Uterus (tissue), 4 donors: ENCODE results near the gene ZMAT5. TPM values are rescaled to one million over a fixed set of nuclear protein-coding genes. Genes with fewer than 3 reads are reported as not detected.
A peak's percentile ranks its signal among the peaks of the same experiment; 100 is the strongest.

Experiments
- DNase-seq, 2 donors: peaks; one replicate each; pipeline ENCODE4 v3.0.0-alpha.2; 2019 to 2020
- H3K27ac ChIP-seq, 2 donors: fragments of 200-600 bp; sonication (generic); 1 replicate in 1 of 2; 2 replicates in 1 of 2; pipeline ENCODE4 v1.5.1; 2016 to 2018
- H3K27me3 ChIP-seq, 2 donors: fragments of 200-600 bp; sonication (generic); one replicate each; pipeline ENCODE4 v1.5.1; 2018 to 2019; ENCODE audit warnings: control low read depth in 1 of 2
- H3K36me3 ChIP-seq, 2 donors: fragments of 200-600 bp; sonication (generic); one replicate each; pipeline ENCODE4 v1.5.1; 2019; ENCODE audit warnings: control low read depth in 1 of 2
- H3K4me1 ChIP-seq, 2 donors: fragments of 200-600 bp; sonication (generic); one replicate each; pipeline ENCODE4 v1.5.1; 2018 to 2019; ENCODE audit warnings: control low read depth in 1 of 2
- H3K4me3 ChIP-seq, 2 donors: fragments of 200-600 bp; sonication (generic); 1 replicate in 1 of 2; 2 replicates in 1 of 2; pipeline ENCODE4 v1.5.1; 2018 to 2019; ENCODE audit warnings: mild to moderate bottlenecking in 1 of 2
- H3K9me3 ChIP-seq, 2 donors: fragments of 200-600 bp; sonication (generic); one replicate each; pipeline ENCODE4 v1.5.1; 2019; ENCODE audit warnings: control low read depth in 1 of 2
- POLR2A ChIP-seq, 2 donors: fragments of 450-650 bp; IDR thresholded peaks; one replicate each; pipeline ENCODE4 v1.6.1; 2016; ENCODE audit warnings: antibody characterized with exemption in 2 of 2, mild to moderate bottlenecking in 1 of 2, moderate library complexity in 1 of 2
- intact Hi-C: fragments of 100-400 bp; cut with DNase I; formaldehyde crosslinking; loops from one replicate; pipeline ENCODE4 v1.15.1; 2023; ENCODE audit warnings: low total_unique reads
- total RNA-seq, 4 donors: library from RNA; depleted of rRNA in 3 of 4; stranded (reverse); fragments of >200 nt in 3 of 4; gene quantifications; one replicate each; pipeline versions ENCODE4 v1.1.0 to v1.2.4, GENCODE V29; 2014 to 2023
- TF ChIP-seq, protein P1 (sequence below), 4 experiments: fragments of 200-600 bp in 2 of 4; fragments of 450-650 bp in 2 of 4; sonication (generic) in 2 of 4; IDR thresholded peaks; one replicate each; pipeline ENCODE4 v1.5.1; 2016 to 2019; ENCODE audit warnings: antibody characterized with exemption in 4 of 4, mild to moderate bottlenecking in 2 of 4, moderate library complexity in 1 of 4
- donor health status: DM: yes; HTN: yes; CAD: no.

ZMAT5 gene
- total RNA-seq, 4 donors from 2014 or later: 12.0 to 47.4 (median 23.4) TPM

DNA sequence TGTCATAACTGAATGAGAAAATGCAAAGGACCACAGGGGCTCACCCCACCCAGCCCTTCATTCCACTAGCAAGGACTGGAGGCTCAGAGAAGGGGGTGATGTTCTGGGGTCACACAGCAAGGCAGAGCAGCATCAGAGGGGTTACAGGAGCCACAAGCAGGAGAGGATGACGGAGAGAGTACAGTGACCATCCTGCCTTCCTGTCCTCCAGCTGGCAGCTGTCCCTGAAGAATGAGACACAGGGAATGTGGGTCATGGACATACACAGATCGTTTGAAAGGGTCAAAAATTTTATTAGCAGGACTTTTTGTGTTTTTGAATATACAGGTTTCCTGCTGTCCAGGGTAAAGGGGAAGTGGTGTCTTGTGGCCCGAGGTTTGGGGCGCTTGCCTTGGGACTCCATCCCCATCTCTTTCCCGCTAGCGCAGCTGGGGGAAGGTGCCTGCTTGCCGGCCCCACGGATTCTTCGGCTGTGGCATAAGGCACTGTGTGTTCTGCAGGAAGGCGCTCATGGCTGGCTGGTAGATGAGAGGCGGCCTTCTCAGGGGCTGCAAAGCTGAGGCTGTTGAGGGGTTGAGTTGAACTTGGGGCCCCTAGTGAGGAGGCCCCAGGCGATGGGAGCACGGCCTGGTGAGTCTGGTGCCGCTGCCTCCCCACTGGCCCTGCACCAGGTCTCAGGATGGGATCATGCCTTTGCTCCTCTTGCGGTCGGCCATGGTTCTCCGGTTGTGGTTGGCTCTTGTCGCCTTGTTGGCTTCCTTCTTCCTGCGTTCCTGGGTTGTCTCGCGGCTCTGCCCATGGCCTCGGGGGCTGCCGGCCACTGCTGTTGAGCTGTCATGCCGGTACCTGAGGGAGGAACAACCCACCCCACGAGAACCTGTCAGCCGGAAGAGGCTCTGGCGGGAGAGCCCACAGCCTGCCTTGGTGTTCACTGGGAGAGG is 21.8 kb upstream of the ZMAT5 start:
- TF ChIP-seq, protein P1, sequence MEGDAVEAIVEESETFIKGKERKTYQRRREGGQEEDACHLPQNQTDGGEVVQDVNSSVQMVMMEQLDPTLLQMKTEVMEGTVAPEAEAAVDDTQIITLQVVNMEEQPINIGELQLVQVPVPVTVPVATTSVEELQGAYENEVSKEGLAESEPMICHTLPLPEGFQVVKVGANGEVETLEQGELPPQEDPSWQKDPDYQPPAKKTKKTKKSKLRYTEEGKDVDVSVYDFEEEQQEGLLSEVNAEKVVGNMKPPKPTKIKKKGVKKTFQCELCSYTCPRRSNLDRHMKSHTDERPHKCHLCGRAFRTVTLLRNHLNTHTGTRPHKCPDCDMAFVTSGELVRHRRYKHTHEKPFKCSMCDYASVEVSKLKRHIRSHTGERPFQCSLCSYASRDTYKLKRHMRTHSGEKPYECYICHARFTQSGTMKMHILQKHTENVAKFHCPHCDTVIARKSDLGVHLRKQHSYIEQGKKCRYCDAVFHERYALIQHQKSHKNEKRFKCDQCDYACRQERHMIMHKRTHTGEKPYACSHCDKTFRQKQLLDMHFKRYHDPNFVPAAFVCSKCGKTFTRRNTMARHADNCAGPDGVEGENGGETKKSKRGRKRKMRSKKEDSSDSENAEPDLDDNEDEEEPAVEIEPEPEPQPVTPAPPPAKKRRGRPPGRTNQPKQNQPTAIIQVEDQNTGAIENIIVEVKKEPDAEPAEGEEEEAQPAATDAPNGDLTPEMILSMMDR (IDR thresholded peaks at IDR 0.05): no peak
- TF ChIP-seq POLR2A (IDR thresholded peaks at IDR 0.05): no peak
- Histone ChIP-seq H3K27ac (no peak overlapping the region), H3K36me3 (no peaks in the 10 kb centered on the region), H3K9me3 (no peaks in the 10 kb centered on the region), H3K4me3 (no peak overlapping the region), H3K27me3 (no peaks in the 10 kb centered on the region), H3K4me1 (peaks cover 0 to 3% of the 10 kb centered on the region in 2 donors)
- DNase-seq: no peak
- intact Hi-C loops: no loop called here

DNA sequence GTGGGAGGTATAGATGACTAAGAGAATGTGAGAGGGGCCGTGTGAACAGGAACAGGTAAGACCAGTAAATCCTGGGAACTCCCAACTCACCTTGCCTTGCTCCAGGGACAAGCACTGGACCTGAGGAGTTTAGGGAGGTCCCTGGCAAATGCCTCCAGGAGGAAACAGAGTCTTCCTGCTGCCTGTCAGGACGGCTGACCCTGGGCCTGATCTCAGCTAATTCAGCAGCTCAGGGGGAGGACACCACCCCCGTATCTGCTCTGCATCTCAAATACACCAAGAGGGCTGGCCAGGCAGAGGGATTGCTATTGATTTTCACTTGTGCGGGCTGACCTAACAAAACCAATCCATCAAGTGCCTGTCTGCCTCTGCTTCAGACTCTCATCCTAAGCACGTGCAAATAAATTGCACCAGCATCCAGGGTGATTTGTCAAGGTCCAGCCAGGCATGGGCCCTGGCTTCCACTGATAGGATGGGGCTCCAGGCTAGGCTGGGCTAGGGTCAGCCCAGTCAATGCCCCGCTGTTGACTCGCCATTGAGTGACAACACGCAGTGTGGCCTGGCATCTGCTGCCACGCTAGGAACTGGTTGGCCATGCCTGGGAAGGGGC is 20.7 kb upstream of the ZMAT5 start:
- Histone ChIP-seq H3K36me3 (no peaks in the 10 kb centered on the region), H3K9me3 (no peaks in the 10 kb centered on the region), H3K27ac (no peak overlapping the region), H3K4me1 (peaks cover 0 to 3% of the 10 kb centered on the region in 2 donors), H3K27me3 (no peaks in the 10 kb centered on the region), H3K4me3 (no peak overlapping the region)
- no peak for DNase-seq
- intact Hi-C loops: no loop called here
- TF ChIP-seq, protein P1 (IDR thresholded peaks at IDR 0.05): no peak
- no peak for TF ChIP-seq POLR2A (IDR thresholded peaks at IDR 0.05)

DNA sequence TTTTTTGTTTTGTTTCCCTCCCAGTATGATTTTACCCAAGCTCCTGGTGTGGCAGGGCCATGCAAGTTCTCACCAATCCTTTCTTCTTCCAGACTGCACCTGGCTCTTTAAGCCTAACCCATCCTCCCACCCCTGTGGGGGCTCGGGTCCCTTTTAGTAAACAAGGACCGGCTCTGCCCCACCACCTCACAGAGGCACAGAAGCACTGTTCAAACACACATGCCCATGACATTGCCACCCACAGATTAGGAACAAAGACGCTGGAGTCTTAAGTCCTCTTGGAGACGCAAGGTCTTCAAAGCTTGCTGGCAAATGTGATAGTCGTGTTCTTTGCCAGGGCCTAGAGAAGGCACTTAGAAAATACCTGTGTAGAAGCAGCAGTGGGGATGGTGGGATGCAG is 19.2 kb upstream of the ZMAT5 start:
- no peak overlapping the region for H3K4me3 ChIP-seq
- no peak for TF ChIP-seq POLR2A (IDR thresholded peaks at IDR 0.05)
- TF ChIP-seq, protein P1 (IDR thresholded peaks at IDR 0.05): no peak
- H3K27ac ChIP-seq: no peak overlapping the region
- H3K36me3 ChIP-seq: no peaks in the 10 kb centered on the region
- no peaks in the 10 kb centered on the region for H3K27me3 ChIP-seq
- DNase-seq: no peak
- peaks cover 0 to 3% of the 10 kb centered on the region in 2 donors for H3K4me1 ChIP-seq
- intact Hi-C loops: no loop called here
- no peaks in the 10 kb centered on the region for H3K9me3 ChIP-seq

GRCh38 chr22:29784451-29785361 is 17.9 kb upstream of the ZMAT5 start:
- Histone ChIP-seq H3K27ac (peak overlapping the region; percentile 41 to 42), H3K36me3 (no peaks in the 10 kb centered on the region)

More at GRCh38 chr22:29784451-29785361, 17.9 kb upstream of the ZMAT5 start:
- TF ChIP-seq POLR2A (IDR thresholded peaks at IDR 0.05): no peak
- TF ChIP-seq, protein P1 (IDR thresholded peaks at IDR 0.05): no peak
- no peak overlapping the region for H3K4me3 ChIP-seq
- H3K27me3 ChIP-seq: no peaks in the 10 kb centered on the region
- peaks cover 0 to 3% of the 10 kb centered on the region in 2 donors for H3K4me1 ChIP-seq
- intact Hi-C loops: no loop called here
- H3K9me3 ChIP-seq: no peaks in the 10 kb centered on the region
- DNase-seq: peak in 1 of 2 donors; percentile 41
